IMR-90 (cell line): ENCODE results near the gene MAML3. TPM values are rescaled to one million over a fixed set of nuclear protein-coding genes. Genes with fewer than 3 reads are reported as not detected.

ENCODE experiments used
- ATAC-seq: fragments of 200-7000 bp; cut with Tn5 transposase; 2 replicates; pipeline ENCODE4 v1.9.1; 2020; ENCODE audit warnings: low read depth, mild to moderate bottlenecking, moderate library complexity
- BruUV-seq: library from RNA; stranded (reverse); fragments of 400-500 nt; replicated peaks from 2 replicates; lab custom pipeline; 2021; lab: Mats Ljungman, UMichigan
- CTCF ChIA-PET: fragments of 300-600 bp; formaldehyde crosslinking; extraction: SDS; loops from one replicate; lab custom pipeline; 2021; ENCODE audit warnings: antibody characterized with exemption; lab: Yijun Ruan, JAX
- POLR2A ChIA-PET: fragments of 300-600 bp; sonication (Branson Sonifier 250); formaldehyde crosslinking; loops from one replicate; lab custom pipeline; 2022; ENCODE audit warnings: antibody characterized with exemption; ENCODE audit not compliant: unreplicated experiment; lab: Charles Lee
- DNase-seq: peaks from one replicate; pipeline ENCODE4 v3.0.0; 2013
- H2AFZ ChIP-seq: replicated peaks from 2 replicates; pipeline ENCODE3; 2013; ENCODE audit warnings: low read length, mild to moderate bottlenecking; ENCODE audit not compliant: poor library complexity
- H2AK5ac ChIP-seq: 2 replicates; pipeline ENCODE4 v1.6.1; 2013; ENCODE audit warnings: low read depth, low read length, inconsistent platforms
- H2AK9ac ChIP-seq: replicated peaks from 2 replicates; pipeline ENCODE3; 2013; ENCODE audit warnings: mild to moderate bottlenecking, low read depth, low read length, moderate library complexity; ENCODE audit not compliant: poor library complexity
- H2BK120ac ChIP-seq: 2 replicates; pipeline ENCODE4 v1.6.1; 2013; ENCODE audit warnings: low read depth, low read length, inconsistent platforms
- H2BK15ac ChIP-seq: 3 replicates; pipeline ENCODE4 v1.6.1; 2013; ENCODE audit warnings: low read depth, low read length, inconsistent platforms
- H2BK20ac ChIP-seq: 2 replicates; pipeline ENCODE4 v1.6.1; 2013; ENCODE audit warnings: low read depth, mild to moderate bottlenecking, inconsistent platforms, low read length, moderate library complexity
- H2BK5ac ChIP-seq: 2 replicates; pipeline ENCODE4 v1.6.1; 2013; ENCODE audit warnings: mild to moderate bottlenecking, low read depth, low read length, inconsistent platforms; ENCODE audit not compliant: poor library complexity, severe bottlenecking
- H3K14ac ChIP-seq: replicated peaks from 2 replicates; pipeline ENCODE4 v1.6.1; 2013; ENCODE audit warnings: low read depth, low read length, inconsistent platforms
- H3K18ac ChIP-seq: 2 replicates; pipeline ENCODE4 v1.6.1; 2013; ENCODE audit warnings: low read depth, low read length, control low read depth
- H3K23ac ChIP-seq: 2 replicates; pipeline ENCODE4 v1.6.1; 2013; ENCODE audit warnings: low read depth, low read length, inconsistent platforms
- H3K27ac ChIP-seq: 2 replicates; pipeline ENCODE4 v1.5.1; 2013; ENCODE audit warnings: mild to moderate bottlenecking, control low read depth, low read length; ENCODE audit not compliant: insufficient read depth
- H3K27me3 ChIP-seq: 2 replicates; pipeline ENCODE4 v1.6.1; 2013; ENCODE audit warnings: low read length; ENCODE audit not compliant: control insufficient read depth, insufficient read depth
- H3K36me3 ChIP-seq: 2 replicates; pipeline ENCODE4 v1.6.1; 2013; ENCODE audit warnings: low read length, mixed read lengths; ENCODE audit not compliant: control insufficient read depth, insufficient read depth
- H3K4ac ChIP-seq: 2 replicates; pipeline ENCODE4 v1.6.1; 2013; ENCODE audit warnings: low read depth, low read length, inconsistent platforms
- H3K4me1 ChIP-seq: 2 replicates; pipeline ENCODE4 v1.6.1; 2013; ENCODE audit warnings: low read length, mixed read lengths; ENCODE audit not compliant: control insufficient read depth, insufficient read depth
- H3K4me2 ChIP-seq: 2 replicates; pipeline ENCODE4 v1.6.1; 2013; ENCODE audit warnings: low read depth, mild to moderate bottlenecking, control low read depth, low read length, moderate library complexity
- H3K4me3 ChIP-seq: 2 replicates; pipeline ENCODE4 v1.5.1; 2013; ENCODE audit warnings: low read depth, mild to moderate bottlenecking, control low read depth, low read length, moderate library complexity; ENCODE audit not compliant: insufficient read depth
- H3K56ac ChIP-seq: 2 replicates; pipeline ENCODE4 v1.6.1; 2013; ENCODE audit warnings: low read length, inconsistent platforms; ENCODE audit not compliant: insufficient read depth; ENCODE audit errors: extremely low read depth
- H3K79me1 ChIP-seq, 2 experiments: 2 replicates each; pipeline ENCODE4 v1.6.1; 2013; ENCODE audit warnings: low read length in 2 of 2, inconsistent platforms in 1 of 2, low read depth in 1 of 2
- H3K9ac ChIP-seq: 2 replicates; pipeline ENCODE4 v1.6.1; 2013; ENCODE audit warnings: low read depth, low read length, control low read depth
- H3K9me1 ChIP-seq: 2 replicates; pipeline ENCODE4 v1.6.1; 2013; ENCODE audit warnings: low read length, inconsistent platforms; ENCODE audit not compliant: insufficient read depth
- H3K9me3 ChIP-seq: 2 replicates; pipeline ENCODE4 v1.6.1; 2013; ENCODE audit warnings: low read length; ENCODE audit not compliant: control insufficient read depth, insufficient read depth
- H4K20me1 ChIP-seq: 2 replicates; pipeline ENCODE4 v1.6.1; 2013; ENCODE audit warnings: low read length, inconsistent platforms; ENCODE audit not compliant: insufficient read depth
- H4K5ac ChIP-seq: 2 replicates; pipeline ENCODE4 v1.6.1; 2013; ENCODE audit warnings: mild to moderate bottlenecking, low read depth, low read length, control low read depth
- H4K8ac ChIP-seq, 2 experiments: 2 replicates each; pipeline ENCODE4 v1.6.1; 2013; ENCODE audit warnings: low read depth in 2 of 2, low read length in 2 of 2, control low read depth in 1 of 2, inconsistent platforms in 1 of 2
- H4K91ac ChIP-seq: 2 replicates; pipeline ENCODE4 v1.6.1; 2013; ENCODE audit warnings: low read depth, low read length, inconsistent platforms; ENCODE audit not compliant: insufficient read depth
- MXI1 ChIP-seq: IDR thresholded peaks from 2 replicates; pipeline ENCODE4 v1.6.1; 2012; ENCODE audit warnings: low read depth, mild to moderate bottlenecking, low read length, moderate library complexity, borderline replicate concordance
- RAD21 ChIP-seq: IDR thresholded peaks from 2 replicates; pipeline ENCODE4 v1.6.1; 2012; ENCODE audit warnings: low read length, improper control_type of control experiment
- USF2 ChIP-seq: fragments of 150-350 bp; IDR thresholded peaks from 2 replicates; pipeline ENCODE4 v1.6.1; 2017; ENCODE audit warnings: mild to moderate bottlenecking, antibody characterized with exemption, low read length, low read depth
- WGBS, 2 experiments: methylation state at CpG; one replicate each; pipeline versions ENCODE4 v1.1.5 to v1.1.7; 2013; ENCODE audit warnings: missing lambda C conversion rate in 2 of 2; ENCODE audit not compliant: insufficient read length in 1 of 2; ENCODE audit errors: extremely low coverage in 2 of 2; 5-methylcytosine and 5-hydroxymethylcytosine counted together
- dilution Hi-C: fragments of 300-500 bp; cut with HindIII; formaldehyde crosslinking; loops from one replicate; pipeline ENCODE4 v1.14.3; 2018; ENCODE audit warnings: low sequenced_read_pairs; ENCODE audit not compliant: unreplicated experiment
- in situ Hi-C: fragments of 300-500 bp; cut with MboI; formaldehyde crosslinking; loops from 3 replicates; pipeline ENCODE4 v1.14.3; 2019; ENCODE audit warnings: low sequenced_read_pairs, inconsistent platforms, mixed read lengths
- intact Hi-C: fragments of 100-400 bp; cut with micrococcal nuclease; formaldehyde crosslinking; loops from 2 replicates; pipeline ENCODE4 v1.10.0; 2022
- polyA plus RNA-seq, 3 experiments: library from polyadenylated mRNA; depleted of rRNA; stranded (reverse); fragments of >200 nt; gene quantifications; 2 replicates each; pipeline ENCODE4 v1.2.3, GENCODE V29; 2012; ENCODE audit warnings: low replicate concordance in 1 of 3
- total RNA-seq: library from RNA; depleted of rRNA; stranded (reverse); fragments of >200 nt; gene quantifications from 2 replicates; pipeline ENCODE4 v1.2.3, GENCODE V29; 2012

The MAML3 gene
- total and polyA plus RNA-seq, 2 of the 4 experiments (the other 2 are of a cell fraction), result 0.90 to 1.7 TPM

DNA sequence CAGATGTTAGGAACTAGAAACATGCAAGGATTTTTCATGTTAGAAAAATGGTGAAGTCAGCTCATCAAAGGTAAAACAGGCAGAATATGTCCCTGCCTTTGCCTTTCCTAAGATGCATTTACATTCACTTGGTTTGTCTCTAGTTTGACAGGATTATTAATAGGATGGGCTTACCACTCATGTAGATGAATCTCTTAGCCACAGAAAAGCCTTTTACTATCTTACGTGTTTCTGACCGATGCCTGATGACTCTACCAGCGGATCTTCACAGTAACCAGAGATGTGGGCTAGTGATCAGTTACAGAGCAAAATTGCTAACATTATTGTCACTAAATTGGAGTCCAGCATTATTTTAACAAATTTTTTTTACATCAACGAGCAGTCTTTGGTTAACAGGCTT is 187.6 kb downstream of the MAML3 start:
- WGBS, 2 experiments, result no CpG with 5 or more reads among the region's 4 CpGs
- no peak overlapping the region for H2BK15ac ChIP-seq
- ChIA-PET POLR2A (no interaction called here), CTCF (no interaction called here)
- H3K36me3 ChIP-seq, result no peaks in the 10 kb centered on the region
- intact Hi-C loops, result no loop called here
- in situ Hi-C loops, result no loop called here
- no peaks in the 10 kb centered on the region for H3K27me3 ChIP-seq
- no peak overlapping the region for H3K4me2 ChIP-seq
- H3K9me1 ChIP-seq, result 0 out of 2 replicates have a peak, but pooled peaks cover 3% of the 10 kb centered on the region
- no peak for TF ChIP-seq RAD21
- TF ChIP-seq USF2, result no peak
- no peak for TF ChIP-seq MXI1
- no peak overlapping the region for H3K23ac ChIP-seq
- BruUV-seq, result no TSS peak
- H3K4me3 ChIP-seq, result no peak overlapping the region
- H2AK9ac ChIP-seq, result no peak overlapping the region
- H3K14ac ChIP-seq, result no peak overlapping the region
- DNase-seq (no peak), ATAC-seq (no peak)
- H2AFZ ChIP-seq, result no peak overlapping the region
- no peak overlapping the region for H3K18ac ChIP-seq
- dilution Hi-C loops, result no loop called here
- H3K9ac ChIP-seq, result no peak overlapping the region
- H2BK20ac ChIP-seq, result no peak overlapping the region
- H3K27ac ChIP-seq, result no peak overlapping the region
- no peaks in the 10 kb centered on the region for H4K20me1 ChIP-seq
- no peak overlapping the region for H4K8ac ChIP-seq
- no peak overlapping the region for H4K5ac ChIP-seq
- H3K79me1 ChIP-seq, result no peaks in the 10 kb centered on the region; a peak in 1 of 4 replicates
- no peak overlapping the region for H2BK120ac ChIP-seq
- H3K9me3 ChIP-seq, result no peaks in the 10 kb centered on the region
- H4K91ac ChIP-seq, result no peak overlapping the region
- H3K4ac ChIP-seq, result no peak overlapping the region
- H2BK5ac ChIP-seq, result no peak overlapping the region
- no peak overlapping the region for H3K56ac ChIP-seq
- H2AK5ac ChIP-seq, result no peak overlapping the region
- peaks cover 3% of the 10 kb centered on the region for H3K4me1 ChIP-seq
